ENCODE results near the gene BRK1. TPM values are rescaled to one million over a fixed set of nuclear protein-coding genes. Genes with fewer than 3 reads are reported as not detected.
"Not testable (repeated sequence)": the region's sequence is repeated elsewhere in the genome, so short reads cannot be mapped to it uniquely, and the experiment has no call there.

BRK1 gene
- polyA plus RNA-seq, 1 experiment: 112 TPM

DNA sequence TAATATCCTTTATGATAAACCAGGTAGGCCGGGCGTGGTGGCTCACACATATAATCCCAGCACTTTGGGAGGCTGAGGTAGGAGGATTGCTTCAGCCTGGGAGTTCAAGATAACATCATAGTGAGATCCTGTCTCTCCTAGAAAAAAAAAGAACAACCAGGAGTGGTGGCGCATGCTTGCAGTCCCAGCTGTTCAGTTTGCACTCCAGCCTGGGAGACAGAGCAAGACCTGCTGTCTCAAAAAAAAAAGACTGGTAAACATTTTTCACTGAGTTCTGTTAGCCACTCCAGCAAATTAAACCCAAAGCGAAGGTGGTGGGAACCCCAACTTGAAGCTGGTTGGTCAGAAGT is 39.6 kb downstream of the BRK1 start:
- POLR2A ChIA-PET: no interaction called here
- peaks cover 2% of the 10 kb centered on the region; the same call in 1 of the 2 replicates for H3K36me3 ChIP-seq (ENCODE audit: control insufficient read depth, insufficient read depth, low read length)
- DNase-seq (ENCODE audit: low read depth): no peak
- TF ChIP-seq, protein P1, sequence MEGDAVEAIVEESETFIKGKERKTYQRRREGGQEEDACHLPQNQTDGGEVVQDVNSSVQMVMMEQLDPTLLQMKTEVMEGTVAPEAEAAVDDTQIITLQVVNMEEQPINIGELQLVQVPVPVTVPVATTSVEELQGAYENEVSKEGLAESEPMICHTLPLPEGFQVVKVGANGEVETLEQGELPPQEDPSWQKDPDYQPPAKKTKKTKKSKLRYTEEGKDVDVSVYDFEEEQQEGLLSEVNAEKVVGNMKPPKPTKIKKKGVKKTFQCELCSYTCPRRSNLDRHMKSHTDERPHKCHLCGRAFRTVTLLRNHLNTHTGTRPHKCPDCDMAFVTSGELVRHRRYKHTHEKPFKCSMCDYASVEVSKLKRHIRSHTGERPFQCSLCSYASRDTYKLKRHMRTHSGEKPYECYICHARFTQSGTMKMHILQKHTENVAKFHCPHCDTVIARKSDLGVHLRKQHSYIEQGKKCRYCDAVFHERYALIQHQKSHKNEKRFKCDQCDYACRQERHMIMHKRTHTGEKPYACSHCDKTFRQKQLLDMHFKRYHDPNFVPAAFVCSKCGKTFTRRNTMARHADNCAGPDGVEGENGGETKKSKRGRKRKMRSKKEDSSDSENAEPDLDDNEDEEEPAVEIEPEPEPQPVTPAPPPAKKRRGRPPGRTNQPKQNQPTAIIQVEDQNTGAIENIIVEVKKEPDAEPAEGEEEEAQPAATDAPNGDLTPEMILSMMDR (IDR thresholded peaks at IDR 0.05; ENCODE audit: insufficient read depth, low read depth, low read length): no peak
- no peak overlapping the region for H3K4me3 ChIP-seq (ENCODE audit: low read depth, low read length)
- H3K27me3 ChIP-seq (ENCODE audit: control insufficient read depth, insufficient read depth, low read length): no peaks in the 10 kb centered on the region
- CTCF ChIA-PET: interaction anchor here (0.7 kb wide), 1 partner anchor 346 kb away, joined by 6 read pairs; no protein-coding TSS in a partner anchor

DNA sequence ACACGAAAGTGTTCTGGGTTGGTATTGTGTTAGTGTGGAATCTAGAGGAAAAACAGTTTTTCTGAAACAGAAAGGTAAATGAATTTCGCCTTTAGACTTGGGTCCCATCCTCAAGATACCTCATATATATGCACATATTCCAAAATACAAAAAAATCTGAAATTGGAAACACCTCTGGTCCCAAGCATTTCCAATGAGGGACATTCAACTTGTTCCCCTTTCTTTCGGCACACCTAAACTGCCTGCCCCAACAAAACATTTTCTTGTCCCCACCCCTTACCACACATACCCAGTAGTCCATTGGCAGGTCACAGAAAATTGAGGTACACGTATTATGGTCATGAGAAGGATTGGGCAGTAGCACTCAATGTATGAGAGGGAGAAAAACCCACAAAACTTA is 40.2 kb downstream of the BRK1 start:
- TF ChIP-seq, protein P1 (IDR thresholded peaks at IDR 0.05; ENCODE audit: insufficient read depth, low read depth, low read length): no peak
- POLR2A ChIA-PET: no interaction called here
- no peak for DNase-seq (ENCODE audit: low read depth)
- Histone ChIP-seq H3K27me3 (ENCODE audit: control insufficient read depth, insufficient read depth, low read length) (no peaks in the 10 kb centered on the region), H3K36me3 (ENCODE audit: control insufficient read depth, insufficient read depth, low read length) (no peaks in the 10 kb centered on the region), H3K4me3 (ENCODE audit: low read depth, low read length) (no peak overlapping the region)
- CTCF ChIA-PET: interaction anchor here (0.7 kb wide), 1 partner anchor 347 kb away, joined by 6 read pairs; no protein-coding TSS in a partner anchor

DNA sequence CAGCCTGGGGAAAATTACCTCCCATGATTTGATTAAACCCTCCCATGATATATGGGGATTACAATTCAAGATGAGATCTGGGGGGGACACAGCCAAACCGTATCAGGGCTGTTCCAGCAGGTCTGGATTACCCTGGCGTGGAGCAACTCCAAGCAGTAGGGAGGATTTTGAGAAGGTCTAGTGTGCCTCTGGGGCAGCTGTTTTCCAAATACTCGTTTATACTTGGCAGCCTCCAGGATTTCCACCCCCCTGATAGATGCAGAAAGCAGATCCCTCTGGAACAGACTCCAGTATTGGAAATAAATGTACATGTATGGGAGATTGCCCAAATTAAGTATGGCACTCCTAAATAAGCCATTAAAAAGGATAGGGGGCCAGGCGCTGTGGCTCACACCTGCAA is 41.6 kb downstream of the BRK1 start:
- TF ChIP-seq, protein P1 (IDR thresholded peaks at IDR 0.05; ENCODE audit: insufficient read depth, low read depth, low read length): no peak
- no peak overlapping the region for H3K4me3 ChIP-seq (ENCODE audit: low read depth, low read length)
- ChIA-PET CTCF (no interaction called here), POLR2A (no interaction called here)
- no peaks in the 10 kb centered on the region for H3K27me3 ChIP-seq (ENCODE audit: control insufficient read depth, insufficient read depth, low read length)
- DNase-seq (ENCODE audit: low read depth): no peak
- no peaks in the 10 kb centered on the region for H3K36me3 ChIP-seq (ENCODE audit: control insufficient read depth, insufficient read depth, low read length)

DNA sequence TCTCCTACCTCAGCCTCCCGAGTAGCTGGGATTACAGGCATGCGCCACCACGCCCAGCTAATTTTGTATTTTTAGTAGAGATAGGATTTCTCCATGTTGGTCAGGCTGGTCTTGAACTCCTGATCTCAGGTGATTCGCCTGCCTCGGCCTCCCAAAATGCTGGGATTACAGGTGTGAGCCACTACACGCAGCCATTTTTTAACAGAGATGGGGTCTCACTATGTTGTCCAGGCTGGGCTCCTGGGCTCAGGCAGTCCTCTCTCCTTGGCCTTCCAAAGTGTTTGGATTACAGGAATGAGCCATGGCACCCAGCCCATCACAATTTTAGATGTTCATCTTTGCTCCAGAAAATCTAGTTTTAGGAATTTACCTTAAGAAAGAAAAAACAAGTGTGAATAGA is 43.1 kb downstream of the BRK1 start:
- POLR2A ChIA-PET; H3K4me3 ChIP-seq (ENCODE audit: low read depth, low read length); CTCF ChIA-PET; H3K36me3 ChIP-seq (ENCODE audit: control insufficient read depth, insufficient read depth, low read length); H3K27me3 ChIP-seq (ENCODE audit: control insufficient read depth, insufficient read depth, low read length); DNase-seq (ENCODE audit: low read depth): not testable (repeated sequence)

GRCh38 chr3:10160346-10160745 is 44.9 kb downstream of the BRK1 start:
- DNase-seq (ENCODE audit: low read depth): peak; percentile 17
- ChIA-PET POLR2A (interaction anchor here (0.6 kb wide), 1 partner anchor 763 kb away, joined by 3 read pairs; the partner anchor contains the start of gene SETD5), CTCF (interaction anchor here (0.6 to 0.9 kb wide), 2 partner anchors 88 to 941 kb away, joined by 3 read pairs; partner anchors contain the start of gene TATDN2)
- no peaks in the 10 kb centered on the region for H3K27me3 ChIP-seq (ENCODE audit: control insufficient read depth, insufficient read depth, low read length)
- TF ChIP-seq, protein P1 (IDR thresholded peaks at IDR 0.05; ENCODE audit: insufficient read depth, low read depth, low read length): no peak
- H3K4me3 ChIP-seq (ENCODE audit: low read depth, low read length): no peak overlapping the region
- no peaks in the 10 kb centered on the region for H3K36me3 ChIP-seq (ENCODE audit: control insufficient read depth, insufficient read depth, low read length)

- POLR2A ChIA-PET: no interaction called here
These were observed 45.5 kb downstream of the BRK1 start for GRCh38 chr3:10160925-10161324.

More at GRCh38 chr3:10160925-10161324, 45.5 kb downstream of the BRK1 start:
- CTCF ChIA-PET: interaction anchor here (0.6 kb wide), 1 partner anchor 941 kb away, joined by 3 read pairs; no protein-coding TSS in a partner anchor
- H3K36me3 ChIP-seq (ENCODE audit: control insufficient read depth, insufficient read depth, low read length): no peaks in the 10 kb centered on the region
- no peak for DNase-seq (ENCODE audit: low read depth)
- no peak overlapping the region for H3K4me3 ChIP-seq (ENCODE audit: low read depth, low read length)
- TF ChIP-seq, protein P1 (IDR thresholded peaks at IDR 0.05; ENCODE audit: insufficient read depth, low read depth, low read length): no peak
- no peaks in the 10 kb centered on the region for H3K27me3 ChIP-seq (ENCODE audit: control insufficient read depth, insufficient read depth, low read length)

Measured in BJ (cell line).